ENCODE measurements around the gene ZNF408.

Gene ZNF408

DNA sequence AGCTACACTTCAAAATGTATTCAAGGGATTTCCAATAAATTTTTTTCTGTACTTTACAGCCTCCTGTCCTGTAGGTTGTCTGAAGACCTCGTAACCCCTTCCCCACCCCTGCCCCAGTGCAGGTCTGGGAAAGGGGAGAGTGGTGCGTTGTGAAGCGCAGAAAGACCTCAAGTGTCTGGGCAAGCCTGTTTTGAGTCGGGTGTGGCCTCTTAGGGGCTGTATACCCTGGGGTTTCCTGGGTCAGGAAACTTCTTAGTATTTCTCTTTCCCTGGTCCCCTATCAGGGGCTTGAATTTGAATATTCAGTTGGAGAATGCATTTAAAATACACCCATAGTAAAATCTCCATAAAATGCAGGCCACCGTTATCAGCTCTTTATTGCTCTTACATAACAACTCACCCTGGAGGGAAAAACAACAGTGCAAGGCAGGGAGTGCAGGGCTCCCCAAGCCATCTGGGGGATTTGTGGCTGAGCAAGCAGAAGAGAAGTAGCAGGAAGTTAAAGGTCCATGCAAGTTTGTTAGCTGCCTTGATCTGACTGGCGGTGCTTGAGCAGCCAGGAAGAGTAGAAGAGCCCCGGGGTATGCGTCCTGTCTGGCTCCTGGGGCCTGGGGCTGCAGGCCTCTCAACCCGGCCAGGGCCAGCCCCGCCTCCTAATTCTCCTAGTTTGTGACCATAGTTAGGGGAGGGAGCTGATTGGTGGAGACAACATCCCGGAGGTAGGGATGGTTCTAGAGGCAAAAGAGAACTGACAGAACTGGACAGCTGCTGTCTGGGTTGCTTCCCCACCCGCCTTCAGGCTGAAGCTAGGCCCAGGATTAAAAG, 26.2 kb upstream of the ZNF408 start:
- H3K4me3 ChIP-seq (ENCODE audit: low read depth, low read length): no peak overlapping the region
- no peaks in the 10 kb centered on the region for H3K4me1 ChIP-seq
- peak; percentile 55 for DNase-seq
- no peaks in the 10 kb centered on the region for H3K27me3 ChIP-seq
- no peaks in the 10 kb centered on the region for H3K9me3 ChIP-seq
- TF ChIP-seq, protein P1, sequence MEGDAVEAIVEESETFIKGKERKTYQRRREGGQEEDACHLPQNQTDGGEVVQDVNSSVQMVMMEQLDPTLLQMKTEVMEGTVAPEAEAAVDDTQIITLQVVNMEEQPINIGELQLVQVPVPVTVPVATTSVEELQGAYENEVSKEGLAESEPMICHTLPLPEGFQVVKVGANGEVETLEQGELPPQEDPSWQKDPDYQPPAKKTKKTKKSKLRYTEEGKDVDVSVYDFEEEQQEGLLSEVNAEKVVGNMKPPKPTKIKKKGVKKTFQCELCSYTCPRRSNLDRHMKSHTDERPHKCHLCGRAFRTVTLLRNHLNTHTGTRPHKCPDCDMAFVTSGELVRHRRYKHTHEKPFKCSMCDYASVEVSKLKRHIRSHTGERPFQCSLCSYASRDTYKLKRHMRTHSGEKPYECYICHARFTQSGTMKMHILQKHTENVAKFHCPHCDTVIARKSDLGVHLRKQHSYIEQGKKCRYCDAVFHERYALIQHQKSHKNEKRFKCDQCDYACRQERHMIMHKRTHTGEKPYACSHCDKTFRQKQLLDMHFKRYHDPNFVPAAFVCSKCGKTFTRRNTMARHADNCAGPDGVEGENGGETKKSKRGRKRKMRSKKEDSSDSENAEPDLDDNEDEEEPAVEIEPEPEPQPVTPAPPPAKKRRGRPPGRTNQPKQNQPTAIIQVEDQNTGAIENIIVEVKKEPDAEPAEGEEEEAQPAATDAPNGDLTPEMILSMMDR (IDR thresholded peaks at IDR 0.05; ENCODE audit: low read depth, low read length): no peak
- H3K36me3 ChIP-seq: no peaks in the 10 kb centered on the region

GRCh38 chr11:46675288-46675851, 25.5 kb upstream of the ZNF408 start:
- no peaks in the 10 kb centered on the region for H3K36me3 ChIP-seq
- TF ChIP-seq, protein P1 (IDR thresholded peaks at IDR 0.05; ENCODE audit: low read depth, low read length): no peak
- no peak for DNase-seq
- H3K4me3 ChIP-seq (ENCODE audit: low read depth, low read length): no peak overlapping the region
- H3K27me3 ChIP-seq: no peaks in the 10 kb centered on the region
- no peaks in the 10 kb centered on the region for H3K9me3 ChIP-seq
- H3K4me1 ChIP-seq: no peaks in the 10 kb centered on the region

GRCh38 chr11:46675949-46676348, 24.9 kb upstream of the ZNF408 start:
- TF ChIP-seq, protein P1 (IDR thresholded peaks at IDR 0.05; ENCODE audit: low read depth, low read length): no peak
- Histone ChIP-seq H3K4me3 (ENCODE audit: low read depth, low read length) (no peak overlapping the region), H3K36me3 (no peaks in the 10 kb centered on the region), H3K9me3 (no peaks in the 10 kb centered on the region), H3K4me1 (no peaks in the 10 kb centered on the region), H3K27me3 (no peaks in the 10 kb centered on the region)
- no peak for DNase-seq

DNA sequence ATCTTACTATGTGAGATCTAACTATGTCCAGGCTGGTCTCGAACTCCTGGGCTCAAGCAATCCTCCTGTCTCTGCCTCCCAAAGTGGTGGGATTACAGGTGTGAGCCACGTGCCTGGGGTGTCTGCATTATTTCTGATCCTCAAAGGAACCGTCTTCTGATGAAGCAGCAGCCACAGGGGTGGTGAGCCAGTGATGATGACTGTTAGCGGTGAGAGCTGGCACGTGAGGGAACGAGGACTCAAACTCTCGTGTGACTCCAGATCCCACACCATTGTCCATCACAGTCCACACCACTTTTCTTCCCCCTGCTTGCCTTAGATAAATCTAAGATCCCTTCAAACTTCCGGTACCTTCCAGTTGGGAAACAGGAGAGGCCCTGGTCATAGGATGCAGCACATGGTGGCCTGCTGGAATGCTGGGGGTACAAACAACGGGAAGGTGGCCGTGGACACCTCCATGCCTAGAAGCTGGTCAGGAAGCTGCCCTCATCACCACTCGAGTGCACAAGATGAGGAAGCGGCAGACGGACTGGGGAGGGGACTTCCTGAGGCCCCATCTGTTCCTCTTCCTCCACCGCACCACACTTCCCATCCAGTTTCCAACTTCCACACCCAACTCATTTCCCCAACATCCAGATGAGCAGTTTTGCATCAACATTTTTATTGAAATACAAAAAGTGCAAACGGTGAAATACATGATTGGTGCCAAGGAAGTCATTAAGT, 24.2 kb upstream of the ZNF408 start:
- no peak for DNase-seq
- Histone ChIP-seq H3K4me1 (no peaks in the 10 kb centered on the region), H3K4me3 (ENCODE audit: low read depth, low read length) (no peak overlapping the region), H3K36me3 (no peaks in the 10 kb centered on the region), H3K9me3 (no peaks in the 10 kb centered on the region), H3K27me3 (no peaks in the 10 kb centered on the region)
- TF ChIP-seq, protein P1 (IDR thresholded peaks at IDR 0.05; ENCODE audit: low read depth, low read length): no peak

- Histone ChIP-seq H3K4me3 (ENCODE audit: low read depth, low read length) (no peak overlapping the region), H3K27me3 (no peaks in the 10 kb centered on the region), H3K9me3 (no peaks in the 10 kb centered on the region), H3K4me1 (no peaks in the 10 kb centered on the region), H3K36me3 (no peaks in the 10 kb centered on the region)
- no peak for DNase-seq
- TF ChIP-seq, protein P1 (IDR thresholded peaks at IDR 0.05; ENCODE audit: low read depth, low read length): no peak
Observed at GRCh38 chr11:46677169-46677568, 23.7 kb upstream of the ZNF408 start.

All from BE2C (cell line).